CD4-positive, alpha-beta T cell treated with Interleukin-15 for 4 hours (primary cell): ENCODE measurements around the gene KRTAP12-3.
"Not testable (repeated sequence)": the region's sequence is repeated elsewhere in the genome, so short reads cannot be mapped to it uniquely, and the experiment has no call there.

Experiments
- DNase-seq: peaks from one replicate; pipeline ENCODE4 v3.0.0-alpha.2; 2020; ENCODE audit warnings: low spot score

KRTAP12-3 gene

GRCh38 chr21:44627181-44627822, 30.4 kb upstream of the KRTAP12-3 start:
- not testable (repeated sequence) for DNase-seq

- DNase-seq, result not testable (repeated sequence)
These were observed 29.9 kb upstream of the KRTAP12-3 start for GRCh38 chr21:44627831-44628233.

- DNase-seq, result no peak
These were observed 28.9 kb upstream of the KRTAP12-3 start for GRCh38 chr21:44628707-44629391.

- DNase-seq, result peak; percentile 9
These were observed 27.3 kb upstream of the KRTAP12-3 start for GRCh38 chr21:44630440-44630839.

GRCh38 chr21:44632067-44632466, 25.7 kb upstream of the KRTAP12-3 start:
- no peak for DNase-seq

GRCh38 chr21:44636209-44637017, 21.3 kb upstream of the KRTAP12-3 start:
- no peak for DNase-seq

GRCh38 chr21:44637018-44637850, 20.5 kb upstream of the KRTAP12-3 start, which contains the start of gene KRTAP10-10:
Gene KRTAP10-10 (plus strand): TSS chr21:44637356. CDS start chr21:44637418, 62 bp downstream.
- DNase-seq, result no peak

GRCh38 chr21:44637851-44638348, 19.8 kb upstream of the KRTAP12-3 start:
- not testable (repeated sequence) for DNase-seq

GRCh38 chr21:44638506-44639330, 19.0 kb upstream of the KRTAP12-3 start:
- not testable (repeated sequence) for DNase-seq

- no peak for DNase-seq
These were observed 18.4 kb upstream of the KRTAP12-3 start for GRCh38 chr21:44639331-44639655.

GRCh38 chr21:44640761-44641160, 17.0 kb upstream of the KRTAP12-3 start:
- DNase-seq, result no peak

GRCh38 chr21:44643741-44644310, 13.9 kb upstream of the KRTAP12-3 start:
- no peak for DNase-seq

GRCh38 chr21:44644878-44645277, 12.9 kb upstream of the KRTAP12-3 start:
- DNase-seq, result no peak

- not testable (repeated sequence) for DNase-seq
These were observed 11.1 kb upstream of the KRTAP12-3 start, which contains the start of gene KRTAP10-11 for GRCh38 chr21:44646366-44647221. Gene KRTAP10-11 (plus strand): TSS chr21:44646414. CDS start chr21:44646459, 45 bp downstream.

- DNase-seq, result no peak
These were observed 10.5 kb upstream of the KRTAP12-3 start for GRCh38 chr21:44647222-44647552.

- DNase-seq, result no peak
These were observed 9.0 kb upstream of the KRTAP12-3 start for GRCh38 chr21:44648557-44649311.

GRCh38 chr21:44649521-44650100, 8.1 kb upstream of the KRTAP12-3 start:
- no peak for DNase-seq

GRCh38 chr21:44650265-44650972, 7.3 kb upstream of the KRTAP12-3 start:
- no peak for DNase-seq
